ENCODE results near the gene CECR2.

Gene CECR2

GRCh38 chr22:17369439-17370025 lies at the start of gene CECR2:
TSS of gene CECR2 (plus strand) at chr22:17369460. CDS start at chr22:17369784, 324 bp downstream.
- in situ Hi-C loops (cut with MboI; ENCODE audit: low sequenced_read_pairs), result no loop called here

DNA sequence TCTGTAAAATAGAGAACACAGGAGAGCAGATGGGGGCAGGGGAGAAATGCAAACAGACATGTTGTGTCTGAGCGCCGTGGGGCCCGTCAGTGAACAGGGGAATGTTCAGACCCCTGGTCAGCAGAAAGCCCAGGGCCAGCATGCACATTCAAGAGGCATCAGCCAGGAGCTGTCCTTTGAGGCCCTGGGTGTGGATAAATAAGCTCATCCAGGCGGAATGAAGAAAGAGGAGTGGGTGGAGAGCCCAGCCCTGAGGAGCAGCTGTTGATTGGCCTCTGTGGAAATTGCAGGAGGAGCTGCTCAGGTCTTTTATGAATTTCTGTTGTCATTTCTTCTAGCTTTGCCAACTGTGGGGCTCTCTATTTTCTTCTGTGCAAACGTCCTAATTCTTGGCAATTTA lies 49.7 kb upstream of the CECR2 start:
- in situ Hi-C loops (cut with MboI; ENCODE audit: low sequenced_read_pairs), result no loop called here

DNA sequence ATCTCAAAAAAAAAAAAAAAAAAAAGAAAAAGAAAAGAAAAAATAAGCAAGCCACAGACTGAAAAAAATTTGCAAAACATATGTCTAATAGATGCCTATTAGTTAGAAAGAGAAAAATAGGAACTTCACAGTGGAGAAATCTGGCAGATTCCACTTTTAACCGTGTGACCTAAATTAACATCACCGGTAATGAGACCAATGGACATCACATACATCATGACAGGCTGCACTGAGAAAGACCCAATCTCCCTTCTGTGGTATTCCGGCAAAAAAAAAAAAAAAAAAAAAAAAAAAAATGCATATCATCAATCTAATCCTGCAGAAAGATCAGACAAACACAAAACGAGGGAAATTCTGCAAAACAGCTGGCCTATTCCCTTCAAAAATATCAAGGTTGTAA lies 46.7 kb upstream of the CECR2 start:
- in situ Hi-C loops (cut with MboI; ENCODE audit: low sequenced_read_pairs), result no loop called here

GRCh38 chr22:17331690-17332089 lies 37.6 kb upstream of the CECR2 start:
- in situ Hi-C loops (cut with MboI; ENCODE audit: low sequenced_read_pairs), result no loop called here

DNA sequence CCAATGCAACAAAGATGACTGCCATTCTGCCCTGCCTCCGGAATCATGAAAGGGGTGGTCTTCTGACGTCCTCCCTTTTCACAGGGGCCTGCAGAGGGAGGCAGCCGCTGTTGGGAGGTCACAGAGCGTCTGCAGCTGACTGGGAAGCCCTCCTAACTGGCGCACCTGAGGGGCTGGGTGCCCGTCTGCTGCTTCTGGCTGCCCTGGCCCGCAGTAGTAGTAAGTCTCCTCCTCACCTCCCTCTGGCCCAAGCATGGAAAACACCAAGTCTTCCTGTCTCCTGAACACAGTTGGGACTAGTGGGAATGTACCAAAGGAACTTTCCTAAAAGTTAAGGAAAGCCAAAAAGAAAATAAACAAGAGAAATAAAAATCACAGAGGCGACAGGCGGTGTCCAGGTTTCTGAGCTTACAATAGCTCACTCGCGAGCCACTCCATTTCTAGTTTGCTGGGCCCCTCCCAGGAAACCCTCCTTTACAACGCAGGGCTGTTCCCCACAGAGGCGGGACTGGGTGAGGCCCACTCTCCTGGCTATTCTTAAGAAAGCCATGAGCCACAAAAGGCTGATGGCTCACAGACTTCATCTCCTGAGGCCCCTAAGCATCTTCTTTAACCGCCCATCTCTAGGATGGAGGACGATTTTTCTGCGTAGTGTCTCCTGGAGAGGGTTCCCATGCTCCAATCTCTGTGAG lies 37.0 kb upstream of the CECR2 start:
- in situ Hi-C loops (cut with MboI; ENCODE audit: low sequenced_read_pairs), result no loop called here

- in situ Hi-C loops (cut with MboI; ENCODE audit: low sequenced_read_pairs), result no loop called here
Measured at GRCh38 chr22:17334059-17334458, 35.2 kb upstream of the CECR2 start.

GRCh38 chr22:17334983-17335382 lies 34.3 kb upstream of the CECR2 start:
- in situ Hi-C loops (cut with MboI; ENCODE audit: low sequenced_read_pairs), result no loop called here

GRCh38 chr22:17336061-17336460 lies 33.2 kb upstream of the CECR2 start:
- in situ Hi-C loops (cut with MboI; ENCODE audit: low sequenced_read_pairs), result no loop called here

GRCh38 chr22:17337639-17338038 lies 31.6 kb upstream of the CECR2 start:
- in situ Hi-C loops (cut with MboI; ENCODE audit: low sequenced_read_pairs), result no loop called here

GRCh38 chr22:17339095-17339693 lies 30.1 kb upstream of the CECR2 start:
- in situ Hi-C loops (cut with MboI; ENCODE audit: low sequenced_read_pairs), result no loop called here

- in situ Hi-C loops (cut with MboI; ENCODE audit: low sequenced_read_pairs), result no loop called here
Measured at GRCh38 chr22:17342361-17342760, 26.9 kb upstream of the CECR2 start.

DNA sequence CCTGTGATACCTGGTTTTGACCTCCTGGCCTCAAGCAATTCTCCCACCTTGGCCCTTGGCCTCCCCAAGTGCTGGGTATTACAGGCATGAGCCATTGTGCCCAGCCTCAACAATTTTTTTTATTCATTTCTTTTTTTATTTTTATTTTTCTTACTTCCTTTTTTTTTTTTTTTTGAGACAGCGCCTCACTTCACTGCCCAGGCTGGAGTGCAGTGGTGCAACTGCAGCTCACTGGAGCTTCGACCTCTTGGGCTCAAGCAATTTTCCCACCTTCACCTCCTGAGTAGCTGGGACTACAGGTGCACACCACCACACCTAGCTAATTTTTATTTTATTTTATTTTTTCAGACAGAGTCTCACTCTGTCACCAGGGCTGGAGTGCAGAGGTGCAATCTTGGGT lies 25.5 kb upstream of the CECR2 start:
- in situ Hi-C loops (cut with MboI; ENCODE audit: low sequenced_read_pairs), result no loop called here

GRCh38 chr22:17346578-17346977 lies 22.7 kb upstream of the CECR2 start:
- in situ Hi-C loops (cut with MboI; ENCODE audit: low sequenced_read_pairs), result no loop called here

- in situ Hi-C loops (cut with MboI; ENCODE audit: low sequenced_read_pairs), result no loop called here
Measured at GRCh38 chr22:17347724-17348123, 21.5 kb upstream of the CECR2 start.

- in situ Hi-C loops (cut with MboI; ENCODE audit: low sequenced_read_pairs), result no loop called here
Measured at GRCh38 chr22:17348464-17349103, 20.7 kb upstream of the CECR2 start.

DNA sequence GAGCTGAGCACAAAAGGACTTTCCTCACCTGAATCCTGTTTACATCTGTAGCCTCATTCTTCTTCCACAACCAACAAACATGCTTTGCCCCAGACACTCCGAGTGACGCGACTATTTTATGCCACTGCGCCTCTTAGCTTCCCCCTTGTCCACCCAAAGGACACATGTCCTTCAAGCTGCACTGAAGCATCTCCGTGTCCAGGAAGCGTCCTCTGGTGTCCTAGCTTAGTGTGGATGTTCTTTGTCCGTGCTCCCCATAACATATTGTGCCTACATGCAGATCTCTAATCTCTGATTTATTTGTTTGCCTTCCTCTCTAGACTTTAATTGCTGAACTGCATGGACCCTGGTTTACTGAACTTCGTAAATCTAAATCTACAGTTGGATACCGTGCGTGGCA lies 20.1 kb upstream of the CECR2 start:
- in situ Hi-C loops (cut with MboI; ENCODE audit: low sequenced_read_pairs), result no loop called here

DNA sequence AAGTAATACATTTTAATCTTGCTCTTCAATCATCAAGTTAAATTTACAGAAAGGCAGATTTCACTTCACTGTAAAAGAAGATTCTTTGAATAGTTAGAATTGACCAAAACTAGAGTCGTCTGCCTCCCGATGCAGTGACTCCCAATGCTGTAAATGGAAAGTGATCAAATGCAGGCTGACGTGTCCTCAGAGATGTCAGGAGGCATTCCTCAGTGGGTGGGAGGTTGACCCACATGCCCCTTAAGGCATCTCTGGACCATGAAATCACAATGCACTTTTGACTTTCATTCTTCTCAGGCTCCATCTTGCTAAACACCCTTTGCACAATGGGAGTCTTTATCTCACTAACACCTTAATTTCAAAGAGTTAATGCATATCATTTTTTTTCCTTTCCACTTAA lies 19.0 kb upstream of the CECR2 start:
- in situ Hi-C loops (cut with MboI; ENCODE audit: low sequenced_read_pairs), result no loop called here

DNA sequence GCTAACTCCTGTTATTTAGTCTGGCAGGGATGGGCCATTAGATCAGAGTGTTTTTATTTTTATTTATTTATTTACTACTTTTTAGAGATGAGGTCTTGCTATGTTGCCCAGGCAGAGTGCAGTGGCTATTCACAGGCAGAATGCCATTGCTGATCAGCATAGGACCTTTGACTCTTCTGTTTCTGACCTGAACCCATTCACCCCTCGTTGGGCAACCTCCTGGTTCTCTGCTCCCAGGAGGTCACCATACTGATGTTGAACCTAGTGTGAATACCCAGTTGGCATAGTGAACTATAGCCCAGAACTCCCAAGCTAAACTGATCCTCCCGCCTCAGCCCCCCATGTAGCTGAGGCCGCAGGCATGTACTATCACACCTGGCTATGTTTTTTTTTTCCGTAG lies 16.5 kb upstream of the CECR2 start:
- in situ Hi-C loops (cut with MboI; ENCODE audit: low sequenced_read_pairs), result no loop called here

GRCh38 chr22:17357688-17358087 lies 11.6 kb upstream of the CECR2 start:
- in situ Hi-C loops (cut with MboI; ENCODE audit: low sequenced_read_pairs), result no loop called here

DNA sequence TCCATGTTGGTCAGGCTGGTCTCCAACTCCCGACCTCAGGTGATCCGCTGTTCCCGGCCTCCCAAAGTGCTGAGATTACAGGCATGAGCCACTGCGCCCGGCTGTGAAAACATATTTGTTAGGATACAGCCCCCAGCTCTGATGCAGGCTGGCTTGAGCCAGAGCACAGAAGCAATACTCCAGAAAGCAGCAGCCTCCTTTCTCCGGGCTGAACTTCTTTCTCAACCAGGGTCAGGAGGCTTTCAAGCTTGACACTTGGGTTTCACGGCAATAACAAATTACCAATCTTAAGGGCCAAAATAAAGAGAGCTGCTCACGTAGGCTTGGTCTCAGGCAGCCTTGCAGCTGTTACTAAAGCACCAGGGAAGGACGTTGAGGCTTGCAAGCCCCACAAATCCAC lies 10.8 kb upstream of the CECR2 start:
- in situ Hi-C loops (cut with MboI; ENCODE audit: low sequenced_read_pairs), result no loop called here

GRCh38 chr22:17359501-17359900 lies 9.8 kb upstream of the CECR2 start:
- in situ Hi-C loops (cut with MboI; ENCODE audit: low sequenced_read_pairs), result no loop called here

DNA sequence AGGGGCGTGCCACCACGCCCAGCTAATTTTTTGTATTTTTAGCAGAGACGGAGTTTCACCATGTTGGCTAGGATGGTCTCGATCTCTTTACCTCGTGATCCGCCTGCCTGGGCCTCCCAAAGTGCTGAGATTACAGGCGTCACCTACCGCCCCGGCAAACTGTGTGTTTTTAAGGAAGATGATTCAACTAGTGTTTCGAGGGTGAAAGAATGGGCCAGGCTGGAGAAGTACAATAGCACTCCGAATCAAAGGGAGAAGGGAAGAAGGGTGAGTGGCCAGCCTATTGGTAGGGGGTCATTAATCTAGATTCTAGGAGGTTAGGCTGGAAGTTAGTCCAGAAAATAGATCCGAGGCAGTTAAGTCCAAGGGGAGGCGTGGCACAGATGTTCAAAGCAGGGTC lies 2.9 kb upstream of the CECR2 start:
- in situ Hi-C loops (cut with MboI; ENCODE audit: low sequenced_read_pairs), result no loop called here

Data from HL-60/S4 (cell line).